SK-N-SH treated with all-trans-retinoic acid at 6 μM for 48 hours (cell line): ENCODE data around the gene OSER1.

ENCODE experiments used
- ATAC-seq: fragments of 200-7000 bp; cut with Tn5 transposase; 3 replicates; pipeline ENCODE4 v1.9.1; 2020; ENCODE audit warnings: mild to moderate bottlenecking, moderate library complexity
- BACH2 ChIP-seq: fragments of 250-450 bp; sonication (Bioruptor Pico); IDR thresholded peaks from 2 replicates; pipeline ENCODE4 v1.9.0; 2021; ENCODE audit warnings: mild to moderate bottlenecking, borderline replicate concordance
- CSDC2 ChIP-seq: fragments of 250-450 bp; sonication (Bioruptor Pico); IDR thresholded peaks from 2 replicates; pipeline ENCODE4 v1.5.0; 2020; ENCODE audit warnings: mild to moderate bottlenecking, moderate library complexity
- CSRNP3 ChIP-seq: fragments of 250-450 bp; sonication (Bioruptor Pico); IDR thresholded peaks from 2 replicates; pipeline ENCODE4 v1.5.1; 2021; ENCODE audit warnings: mild to moderate bottlenecking, moderate library complexity
- ESRRG ChIP-seq: fragments of 250-450 bp; sonication (Bioruptor Pico); IDR thresholded peaks from 2 replicates; pipeline ENCODE4 v1.6.1; 2021; ENCODE audit warnings: mild to moderate bottlenecking
- GLIS3 ChIP-seq: fragments of 250-450 bp; sonication (Bioruptor Pico); IDR thresholded peaks from 2 replicates; pipeline ENCODE4 v1.5.0; 2020; ENCODE audit warnings: mild to moderate bottlenecking, moderate library complexity
- ISL1 ChIP-seq: fragments of 250-450 bp; sonication (Bioruptor Pico); IDR thresholded peaks from 2 replicates; pipeline ENCODE4 v2.1.2; 2022; ENCODE audit warnings: mild to moderate bottlenecking, moderate library complexity
- OSR1 ChIP-seq: fragments of 250-450 bp; sonication (Bioruptor Pico); IDR thresholded peaks from 2 replicates; pipeline ENCODE4 v1.8.0; 2022; ENCODE audit warnings: moderate library complexity, mild to moderate bottlenecking, inconsistent platforms
- PATZ1 ChIP-seq: fragments of 250-450 bp; sonication (Bioruptor Pico); IDR thresholded peaks from 2 replicates; pipeline ENCODE4 v1.8.0; 2020; ENCODE audit warnings: mild to moderate bottlenecking, moderate library complexity, borderline replicate concordance
- POU6F1 ChIP-seq: fragments of 250-450 bp; sonication (Bioruptor Pico); IDR thresholded peaks from 2 replicates; pipeline ENCODE4 v1.8.0; 2021; ENCODE audit warnings: low read depth, mild to moderate bottlenecking, moderate library complexity, borderline replicate concordance
- PPARA ChIP-seq: fragments of 250-450 bp; sonication (Bioruptor Pico); IDR thresholded peaks from 2 replicates; pipeline ENCODE4 v1.5.0; 2020; ENCODE audit warnings: mild to moderate bottlenecking, borderline replicate concordance
- SNAI2 ChIP-seq: fragments of 250-450 bp; sonication (Bioruptor Pico); IDR thresholded peaks from 2 replicates; pipeline ENCODE4 v1.5.0; 2020; ENCODE audit warnings: mild to moderate bottlenecking, moderate library complexity
- TCF4 ChIP-seq: fragments of 250-450 bp; sonication (Bioruptor Pico); IDR thresholded peaks from 2 replicates; pipeline ENCODE4 v1.8.0; 2021; ENCODE audit warnings: mild to moderate bottlenecking, moderate library complexity, borderline replicate concordance
- TOX ChIP-seq: fragments of 250-450 bp; sonication (Bioruptor Pico); IDR thresholded peaks from 2 replicates; pipeline ENCODE4 v1.8.0; 2021; ENCODE audit warnings: mild to moderate bottlenecking, moderate library complexity, borderline replicate concordance
- ZC3H10 ChIP-seq: fragments of 250-450 bp; sonication (Bioruptor Pico); IDR thresholded peaks from 2 replicates; pipeline ENCODE4 v1.5.1; 2021; ENCODE audit warnings: mild to moderate bottlenecking, moderate library complexity
- ZFP30 ChIP-seq: fragments of 450-650 bp; formaldehyde crosslinking; IDR thresholded peaks from 2 replicates; pipeline ENCODE4 v1.5.0; 2022; ENCODE audit warnings: mild to moderate bottlenecking, moderate library complexity
- ZNF565 ChIP-seq: fragments of 450-650 bp; formaldehyde crosslinking; conservative IDR thresholded peaks from 2 replicates; pipeline ENCODE4 v1.5.0; 2020; ENCODE audit warnings: low read depth, mild to moderate bottlenecking, moderate library complexity
- ZNF70 ChIP-seq: fragments of 450-650 bp; formaldehyde crosslinking; IDR thresholded peaks from 2 replicates; pipeline ENCODE4 v1.5.0; 2020; ENCODE audit warnings: mild to moderate bottlenecking, moderate library complexity
- ZNF8 ChIP-seq: fragments of 450-650 bp; formaldehyde crosslinking; IDR thresholded peaks from 2 replicates; pipeline ENCODE4 v1.5.0; 2020; ENCODE audit warnings: mild to moderate bottlenecking, moderate library complexity
- TF ChIP-seq, protein P1 (sequence below): fragments of 250-450 bp; sonication (Bioruptor Pico); IDR thresholded peaks from 2 replicates; pipeline ENCODE4 v1.5.1; 2020; ENCODE audit warnings: low read depth, mild to moderate bottlenecking, moderate library complexity

OSER1 gene

DNA sequence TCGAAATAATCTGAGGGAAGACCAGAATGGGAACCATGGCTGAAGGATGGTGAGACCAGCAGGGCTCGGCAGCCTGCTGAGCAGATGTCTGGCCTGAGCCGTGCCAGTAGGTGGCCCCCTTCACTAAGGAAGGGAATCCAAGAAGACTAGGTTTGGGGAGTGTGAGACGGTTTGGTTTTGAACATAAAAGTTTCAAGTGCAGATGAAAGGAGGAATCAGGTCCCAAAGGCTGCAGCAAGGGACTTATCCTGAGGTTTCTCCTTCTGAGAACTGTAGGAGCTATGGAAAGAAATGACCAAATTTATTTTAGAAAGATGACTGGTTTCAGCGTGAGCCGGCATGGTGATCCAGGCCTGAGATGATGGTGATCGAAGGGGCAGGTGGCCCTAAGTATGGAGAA, 4.6 kb upstream of the OSER1 start:
- peak; percentile 58 for ATAC-seq
- TF ChIP-seq BACH2 (CRISPR knock-in tag): no peak
- no peak for TF ChIP-seq ZNF565 (CRISPR knock-in tag)
- no peak for TF ChIP-seq ZNF70
- no peak for TF ChIP-seq ZNF8
- no peak for TF ChIP-seq TCF4 (CRISPR knock-in tag)
- TF ChIP-seq POU6F1 (CRISPR knock-in tag): no peak
- no peak for TF ChIP-seq CSRNP3
- TF ChIP-seq, protein P1, sequence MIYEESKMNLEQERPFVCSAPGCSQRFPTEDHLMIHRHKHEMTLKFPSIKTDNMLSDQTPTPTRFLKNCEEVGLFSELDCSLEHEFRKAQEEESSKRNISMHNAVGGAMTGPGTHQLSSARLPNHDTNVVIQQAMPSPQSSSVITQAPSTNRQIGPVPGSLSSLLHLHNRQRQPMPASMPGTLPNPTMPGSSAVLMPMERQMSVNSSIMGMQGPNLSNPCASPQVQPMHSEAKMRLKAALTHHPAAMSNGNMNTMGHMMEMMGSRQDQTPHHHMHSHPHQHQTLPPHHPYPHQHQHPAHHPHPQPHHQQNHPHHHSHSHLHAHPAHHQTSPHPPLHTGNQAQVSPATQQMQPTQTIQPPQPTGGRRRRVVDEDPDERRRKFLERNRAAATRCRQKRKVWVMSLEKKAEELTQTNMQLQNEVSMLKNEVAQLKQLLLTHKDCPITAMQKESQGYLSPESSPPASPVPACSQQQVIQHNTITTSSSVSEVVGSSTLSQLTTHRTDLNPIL (CRISPR knock-in tag): no peak
- no peak for TF ChIP-seq SNAI2 (CRISPR knock-in tag)
- no peak for TF ChIP-seq PPARA (CRISPR knock-in tag)
- TF ChIP-seq ISL1: no peak
- no peak for TF ChIP-seq ESRRG (CRISPR knock-in tag)
- TF ChIP-seq PATZ1 (CRISPR knock-in tag): no peak
- TF ChIP-seq OSR1 (CRISPR knock-in tag): no peak

GRCh38 chr20:44212792-44213191, 2.2 kb upstream of the OSER1 start:
- TF ChIP-seq SNAI2 (CRISPR knock-in tag) (no peak), ESRRG (CRISPR knock-in tag) (no peak), ZFP30 (CRISPR knock-in tag) (no peak), GLIS3 (no peak), ZNF8 (no peak), OSR1 (CRISPR knock-in tag) (no peak), ISL1 (no peak), ZC3H10 (CRISPR knock-in tag) (no peak), PPARA (CRISPR knock-in tag) (no peak), CSRNP3 (no peak), CSDC2 (no peak), PATZ1 (CRISPR knock-in tag) (no peak), ZNF565 (CRISPR knock-in tag) (no peak), BACH2 (CRISPR knock-in tag) (no peak), TOX (no peak)
- TF ChIP-seq, protein P1 (CRISPR knock-in tag): no peak
- TF ChIP-seq, all 23 proteins: peak for 0

More at GRCh38 chr20:44212792-44213191, 2.2 kb upstream of the OSER1 start:
- no peak for ATAC-seq
